ES-I3 (cell line): Measurements from ENCODE around the gene PNO1.
A peak's percentile ranks its signal among the peaks of the same experiment; 100 is the strongest.

ENCODE experiments used
- H3K36me3 ChIP-seq: 2 replicates; pipeline ENCODE4 v1.6.1; 2013; ENCODE audit warnings: mild to moderate bottlenecking, low read length, control low read depth, moderate library complexity; ENCODE audit not compliant: insufficient read depth
- H3K4me1 ChIP-seq: 2 replicates; pipeline ENCODE4 v1.6.1; 2013; ENCODE audit warnings: mild to moderate bottlenecking, control low read depth, low read length; ENCODE audit not compliant: insufficient read depth
- H3K9ac ChIP-seq: 2 replicates; pipeline ENCODE4 v1.6.1; 2013; ENCODE audit warnings: low read depth, mild to moderate bottlenecking, low read length, moderate library complexity
- H3K9me3 ChIP-seq: 2 replicates; pipeline ENCODE4 v1.6.1; 2013; ENCODE audit warnings: mild to moderate bottlenecking, low read length, moderate library complexity; ENCODE audit not compliant: control insufficient read depth, insufficient read depth

Gene PNO1

GRCh38 chr2:68134554-68134953, 23.1 kb upstream of the PNO1 start:
- Histone ChIP-seq H3K9me3 (no peaks in the 10 kb centered on the region), H3K36me3 (0 out of 2 replicates have a peak, but pooled peaks cover 9% of the 10 kb centered on the region), H3K9ac (no peak overlapping the region), H3K4me1 (no peaks in the 10 kb centered on the region)

GRCh38 chr2:68135448-68136320, 22.0 kb upstream of the PNO1 start:
- no peak overlapping the region for H3K9ac ChIP-seq
- no peaks in the 10 kb centered on the region for H3K4me1 ChIP-seq
- H3K36me3 ChIP-seq = 0 out of 2 replicates have a peak, but pooled peaks cover 9% of the 10 kb centered on the region
- no peaks in the 10 kb centered on the region for H3K9me3 ChIP-seq

- Histone ChIP-seq H3K9ac (no peak overlapping the region), H3K9me3 (no peaks in the 10 kb centered on the region), H3K4me1 (no peaks in the 10 kb centered on the region), H3K36me3 (0 out of 2 replicates have a peak, but pooled peaks cover 5% of the 10 kb centered on the region)
Observed at GRCh38 chr2:68141875-68142274, 15.8 kb upstream of the PNO1 start.

GRCh38 chr2:68151037-68151436, 6.7 kb upstream of the PNO1 start:
- no peaks in the 10 kb centered on the region for H3K4me1 ChIP-seq
- no peaks in the 10 kb centered on the region for H3K9me3 ChIP-seq
- H3K9ac ChIP-seq = no peak overlapping the region
- no peaks in the 10 kb centered on the region for H3K36me3 ChIP-seq

GRCh38 chr2:68152681-68153347, 4.9 kb upstream of the PNO1 start:
- H3K9me3 ChIP-seq = no peaks in the 10 kb centered on the region
- no peaks in the 10 kb centered on the region for H3K4me1 ChIP-seq
- no peaks in the 10 kb centered on the region for H3K36me3 ChIP-seq
- H3K9ac ChIP-seq = no peak overlapping the region

- Histone ChIP-seq H3K4me1 (no peaks in the 10 kb centered on the region), H3K9ac (no peak overlapping the region), H3K9me3 (no peaks in the 10 kb centered on the region), H3K36me3 (peaks cover 6% of the 10 kb centered on the region; the same call in 1 of the 2 replicates)
Observed at GRCh38 chr2:68155618-68156017, 2.1 kb upstream of the PNO1 start.

GRCh38 chr2:68156419-68156818, 1.3 kb upstream of the PNO1 start:
- H3K36me3 ChIP-seq = peaks cover 9% of the 10 kb centered on the region; the same call in 1 of the 2 replicates
- no peaks in the 10 kb centered on the region for H3K4me1 ChIP-seq
- H3K9ac ChIP-seq = peak overlapping the region; percentile 96
- no peaks in the 10 kb centered on the region for H3K9me3 ChIP-seq

- H3K9ac ChIP-seq = peak overlapping the region; percentile 96
- H3K4me1 ChIP-seq = no peaks in the 10 kb centered on the region
- no peaks in the 10 kb centered on the region for H3K9me3 ChIP-seq
Observed at GRCh38 chr2:68157002-68157401, 686 bp upstream of the PNO1 start.

GRCh38 chr2:68158134-68158447, 403 bp downstream of the PNO1 start:
- Histone ChIP-seq H3K9me3 (no peaks in the 10 kb centered on the region), H3K4me1 (no peaks in the 10 kb centered on the region), H3K36me3 (peaks cover 18% of the 10 kb centered on the region), H3K9ac (peak overlapping the region; percentile 96)

More at GRCh38 chr2:68157002-68157401, 686 bp upstream of the PNO1 start:
- H3K36me3 ChIP-seq = peaks cover 14% of the 10 kb centered on the region

- no peaks in the 10 kb centered on the region for H3K9me3 ChIP-seq
- peaks cover 22% of the 10 kb centered on the region for H3K36me3 ChIP-seq
- no peak overlapping the region for H3K9ac ChIP-seq
- no peaks in the 10 kb centered on the region for H3K4me1 ChIP-seq
Observed at GRCh38 chr2:68163641-68164040, 6.0 kb downstream of the PNO1 start.

- Histone ChIP-seq H3K9ac (no peak overlapping the region), H3K36me3 (peaks cover 12% of the 10 kb centered on the region), H3K9me3 (no peaks in the 10 kb centered on the region), H3K4me1 (no peaks in the 10 kb centered on the region)
Observed at GRCh38 chr2:68167186-68167585, 9.5 kb downstream of the PNO1 start.

GRCh38 chr2:68169308-68169707, 11.6 kb downstream of the PNO1 start:
- H3K4me1 ChIP-seq = no peaks in the 10 kb centered on the region
- H3K36me3 ChIP-seq = peaks cover 11% of the 10 kb centered on the region

GRCh38 chr2:68171146-68171545, 13.5 kb downstream of the PNO1 start:
- no peak overlapping the region for H3K9ac ChIP-seq
- H3K9me3 ChIP-seq = no peaks in the 10 kb centered on the region
- H3K4me1 ChIP-seq = no peaks in the 10 kb centered on the region
- peaks cover 16% of the 10 kb centered on the region for H3K36me3 ChIP-seq

More at GRCh38 chr2:68169308-68169707, 11.6 kb downstream of the PNO1 start:
- H3K9ac ChIP-seq = no peak overlapping the region
- H3K9me3 ChIP-seq = no peaks in the 10 kb centered on the region

- no peak overlapping the region for H3K9ac ChIP-seq
- no peaks in the 10 kb centered on the region for H3K4me1 ChIP-seq
- no peaks in the 10 kb centered on the region for H3K9me3 ChIP-seq
- H3K36me3 ChIP-seq = peaks cover 16% of the 10 kb centered on the region
Observed at GRCh38 chr2:68171684-68172083, 14.0 kb downstream of the PNO1 start.

GRCh38 chr2:68172521-68172920, 14.8 kb downstream of the PNO1 start:
- H3K4me1 ChIP-seq = no peaks in the 10 kb centered on the region
- H3K36me3 ChIP-seq = peaks cover 16% of the 10 kb centered on the region
- no peaks in the 10 kb centered on the region for H3K9me3 ChIP-seq
- H3K9ac ChIP-seq = no peak overlapping the region
